MM.1S (cell line): ENCODE results near the gene SEPTIN10.

Experiments
- DNase-seq: peaks from one replicate; pipeline ENCODE4 v3.0.0-alpha.2; 2015
- H2AFZ ChIP-seq: fragments of 300-600 bp; sonication (generic); 2 replicates; pipeline ENCODE4 v1.6.0; 2016; ENCODE audit warnings: antibody characterized with exemption, low read length
- H3F3A ChIP-seq: fragments of 300-600 bp; sonication (generic); 2 replicates; pipeline ENCODE4 v1.6.1; 2016; ENCODE audit warnings: mild to moderate bottlenecking, antibody characterized with exemption, low read length, moderate library complexity, mixed read lengths; ENCODE audit not compliant: insufficient read depth
- H3K27ac ChIP-seq: fragments of 300-600 bp; sonication (generic); 2 replicates; pipeline ENCODE4 v1.5.1; 2016; ENCODE audit warnings: mild to moderate bottlenecking, low read length
- H3K27me3 ChIP-seq: fragments of 300-600 bp; sonication (generic); replicated peaks from 2 replicates; pipeline ENCODE4 v1.6.0; 2016; ENCODE audit warnings: low read length; ENCODE audit not compliant: insufficient read depth
- H3K36me3 ChIP-seq: fragments of 300-600 bp; sonication (generic); replicated peaks from 2 replicates; pipeline ENCODE4 v1.6.1; 2016; ENCODE audit warnings: mild to moderate bottlenecking, low read length, mixed read lengths; ENCODE audit not compliant: insufficient read depth
- H3K4me1 ChIP-seq: fragments of 300-600 bp; sonication (generic); 2 replicates; pipeline ENCODE4 v1.6.1; 2016; ENCODE audit warnings: low read length, mixed read lengths
- H3K4me2 ChIP-seq: fragments of 300-600 bp; sonication (generic); 2 replicates; pipeline ENCODE4 v1.6.0; 2016; ENCODE audit warnings: low read depth, low read length
- H3K4me3 ChIP-seq: fragments of 300-600 bp; sonication (generic); 2 replicates; pipeline ENCODE4 v1.5.1; 2016; ENCODE audit warnings: low read length, mixed read lengths
- H3K79me2 ChIP-seq: fragments of 300-600 bp; sonication (generic); 2 replicates; pipeline ENCODE4 v1.6.1; 2016; ENCODE audit warnings: mixed run types, low read length, mixed read lengths
- H3K9ac ChIP-seq: fragments of 300-600 bp; sonication (generic); 2 replicates; pipeline ENCODE4 v1.6.1; 2016; ENCODE audit warnings: low read length, mixed read lengths
- H3K9me2 ChIP-seq: fragments of 300-600 bp; sonication (generic); replicated peaks from 2 replicates; pipeline ENCODE4 v1.6.1; 2016; ENCODE audit warnings: mild to moderate bottlenecking, low read length, mixed read lengths; ENCODE audit not compliant: insufficient read depth
- H3K9me3 ChIP-seq: fragments of 300-600 bp; sonication (generic); replicated peaks from 2 replicates; pipeline ENCODE4 v1.6.1; 2016; ENCODE audit warnings: mild to moderate bottlenecking, low read length, mixed read lengths; ENCODE audit not compliant: insufficient read depth
- H4K20me1 ChIP-seq: fragments of 300-600 bp; sonication (generic); 2 replicates; pipeline ENCODE4 v1.6.1; 2016; ENCODE audit warnings: mild to moderate bottlenecking, low read length, moderate library complexity, mixed read lengths; ENCODE audit not compliant: insufficient read depth
- CTCF ChIP-seq: fragments of 300-600 bp; sonication (generic); IDR thresholded peaks from 2 replicates; pipeline ENCODE4 v1.5.1; 2016; ENCODE audit warnings: antibody characterized with exemption, low read length, mixed read lengths
- EZH2 ChIP-seq: fragments of 300-600 bp; sonication (generic); optimal IDR thresholded peaks from 2 replicates; pipeline ENCODE3; 2017; ENCODE audit warnings: low read depth, mild to moderate bottlenecking, antibody characterized with exemption, low read length, mixed read lengths
- EZH2phosphoT487 ChIP-seq: fragments of 300-600 bp; sonication (generic); IDR thresholded peaks from 2 replicates; pipeline ENCODE4 v1.6.1; 2018; ENCODE audit warnings: antibody characterized with exemption, low read length

Gene SEPTIN10

GRCh38 chr2:109562421-109562820 lies 51.3 kb downstream of the SEPTIN10 start:
- H3K9me2 ChIP-seq, result no peaks in the 10 kb centered on the region
- H3K36me3 ChIP-seq, result 0 out of 2 replicates have a peak, but pooled peaks cover 5% of the 10 kb centered on the region
- DNase-seq, result no peak
- no peaks in the 10 kb centered on the region for H3K9me3 ChIP-seq
- H3K27me3 ChIP-seq, result no peaks in the 10 kb centered on the region
- H3F3A ChIP-seq, result no peaks in the 10 kb centered on the region
- no peak overlapping the region for H3K9ac ChIP-seq
- no peak overlapping the region for H3K4me3 ChIP-seq
- no peak overlapping the region for H3K4me2 ChIP-seq
- H4K20me1 ChIP-seq, result no peaks in the 10 kb centered on the region
- no peak overlapping the region for H2AFZ ChIP-seq
- TF ChIP-seq CTCF, result no peak
- TF ChIP-seq EZH2, result no peak
- TF ChIP-seq EZH2phosphoT487, result no peak
- H3K79me2 ChIP-seq, result no peaks in the 10 kb centered on the region
- no peak overlapping the region for H3K27ac ChIP-seq
- H3K4me1 ChIP-seq, result no peaks in the 10 kb centered on the region

- Histone ChIP-seq H3K36me3 (0 out of 2 replicates have a peak, but pooled peaks cover 2% of the 10 kb centered on the region), H4K20me1 (no peaks in the 10 kb centered on the region), H3K4me1 (no peaks in the 10 kb centered on the region), H3K4me3 (no peak overlapping the region), H3K79me2 (no peaks in the 10 kb centered on the region), H3K9me3 (no peaks in the 10 kb centered on the region), H3F3A (no peaks in the 10 kb centered on the region), H3K9me2 (no peaks in the 10 kb centered on the region), H3K27me3 (no peaks in the 10 kb centered on the region), H3K9ac (no peak overlapping the region), H3K27ac (no peak overlapping the region), H2AFZ (no peak overlapping the region), H3K4me2 (no peak overlapping the region)
- DNase-seq, result no peak
- TF ChIP-seq CTCF, result no peak
- no peak for TF ChIP-seq EZH2
- TF ChIP-seq EZH2phosphoT487, result no peak
These were observed 53.5 kb downstream of the SEPTIN10 start for GRCh38 chr2:109560265-109560664.

- no peaks in the 10 kb centered on the region for H3K9me2 ChIP-seq
- H3F3A ChIP-seq, result no peaks in the 10 kb centered on the region
- no peak overlapping the region for H2AFZ ChIP-seq
- no peaks in the 10 kb centered on the region for H3K27me3 ChIP-seq
- no peaks in the 10 kb centered on the region for H4K20me1 ChIP-seq
- no peak for DNase-seq
- H3K9ac ChIP-seq, result no peak overlapping the region
- H3K4me1 ChIP-seq, result no peaks in the 10 kb centered on the region
- H3K27ac ChIP-seq, result no peak overlapping the region
- no peaks in the 10 kb centered on the region for H3K9me3 ChIP-seq
- no peak overlapping the region for H3K4me3 ChIP-seq
- H3K36me3 ChIP-seq, result 0 out of 2 replicates have a peak, but pooled peaks cover 2% of the 10 kb centered on the region
- no peaks in the 10 kb centered on the region for H3K79me2 ChIP-seq
- no peak overlapping the region for H3K4me2 ChIP-seq
- TF ChIP-seq CTCF, result no peak
- TF ChIP-seq EZH2phosphoT487, result no peak
- TF ChIP-seq EZH2, result no peak
These were observed 55.5 kb downstream of the SEPTIN10 start for GRCh38 chr2:109558076-109558882.
